Breast epithelium (tissue), 3 donors: ENCODE measurements around the gene XYLT1.

Experiments used
- POLR2A ChIP-seq: fragments of 450-650 bp; IDR thresholded peaks from one replicate; pipeline ENCODE4 v1.6.1; 2016; ENCODE audit warnings: antibody characterized with exemption, mild to moderate bottlenecking, moderate library complexity
- POLR2AphosphoS5 ChIP-seq, 3 donors: sonication (generic); formaldehyde crosslinking; IDR thresholded peaks; one replicate each; pipeline ENCODE4 v1.6.1; 2017; ENCODE audit warnings: antibody characterized with exemption in 3 of 3
- TF ChIP-seq, protein P1 (sequence below), 3 donors: fragments of 450-650 bp; IDR thresholded peaks; one replicate each; pipeline ENCODE4 v1.5.1; 2016 to 2017; ENCODE audit warnings: antibody characterized with exemption in 3 of 3, mild to moderate bottlenecking in 3 of 3, moderate library complexity in 3 of 3

- TF ChIP-seq, protein P1, sequence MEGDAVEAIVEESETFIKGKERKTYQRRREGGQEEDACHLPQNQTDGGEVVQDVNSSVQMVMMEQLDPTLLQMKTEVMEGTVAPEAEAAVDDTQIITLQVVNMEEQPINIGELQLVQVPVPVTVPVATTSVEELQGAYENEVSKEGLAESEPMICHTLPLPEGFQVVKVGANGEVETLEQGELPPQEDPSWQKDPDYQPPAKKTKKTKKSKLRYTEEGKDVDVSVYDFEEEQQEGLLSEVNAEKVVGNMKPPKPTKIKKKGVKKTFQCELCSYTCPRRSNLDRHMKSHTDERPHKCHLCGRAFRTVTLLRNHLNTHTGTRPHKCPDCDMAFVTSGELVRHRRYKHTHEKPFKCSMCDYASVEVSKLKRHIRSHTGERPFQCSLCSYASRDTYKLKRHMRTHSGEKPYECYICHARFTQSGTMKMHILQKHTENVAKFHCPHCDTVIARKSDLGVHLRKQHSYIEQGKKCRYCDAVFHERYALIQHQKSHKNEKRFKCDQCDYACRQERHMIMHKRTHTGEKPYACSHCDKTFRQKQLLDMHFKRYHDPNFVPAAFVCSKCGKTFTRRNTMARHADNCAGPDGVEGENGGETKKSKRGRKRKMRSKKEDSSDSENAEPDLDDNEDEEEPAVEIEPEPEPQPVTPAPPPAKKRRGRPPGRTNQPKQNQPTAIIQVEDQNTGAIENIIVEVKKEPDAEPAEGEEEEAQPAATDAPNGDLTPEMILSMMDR (IDR thresholded peaks at IDR 0.05), result no peak
- TF ChIP-seq POLR2AphosphoS5 (IDR thresholded peaks at IDR 0.05) (peak in 1 of 3 donors; percentile 16), POLR2A (no peak)
Observed at GRCh38 chr16:17395849-17396480, 74.8 kb downstream of the XYLT1 start.
